GM12864 (cell line): Measurements from ENCODE around the gene DLGAP1.

ENCODE experiments used
- DNase-seq: peaks from one replicate; pipeline ENCODE4 v3.0.0-alpha.2; 2011; ENCODE audit warnings: low read depth
- H3K4me3 ChIP-seq: 2 replicates; pipeline ENCODE4 v1.5.1; 2011; ENCODE audit warnings: mild to moderate bottlenecking, low read depth, low read length, control low read depth
- TF ChIP-seq, protein P1 (sequence below): IDR thresholded peaks from 2 replicates; pipeline ENCODE4 v1.5.1; 2011; ENCODE audit warnings: low read depth, mild to moderate bottlenecking, moderate library complexity, low read length, control low read depth, inconsistent platforms; ENCODE audit errors: missing control alignments

The DLGAP1 gene

DNA sequence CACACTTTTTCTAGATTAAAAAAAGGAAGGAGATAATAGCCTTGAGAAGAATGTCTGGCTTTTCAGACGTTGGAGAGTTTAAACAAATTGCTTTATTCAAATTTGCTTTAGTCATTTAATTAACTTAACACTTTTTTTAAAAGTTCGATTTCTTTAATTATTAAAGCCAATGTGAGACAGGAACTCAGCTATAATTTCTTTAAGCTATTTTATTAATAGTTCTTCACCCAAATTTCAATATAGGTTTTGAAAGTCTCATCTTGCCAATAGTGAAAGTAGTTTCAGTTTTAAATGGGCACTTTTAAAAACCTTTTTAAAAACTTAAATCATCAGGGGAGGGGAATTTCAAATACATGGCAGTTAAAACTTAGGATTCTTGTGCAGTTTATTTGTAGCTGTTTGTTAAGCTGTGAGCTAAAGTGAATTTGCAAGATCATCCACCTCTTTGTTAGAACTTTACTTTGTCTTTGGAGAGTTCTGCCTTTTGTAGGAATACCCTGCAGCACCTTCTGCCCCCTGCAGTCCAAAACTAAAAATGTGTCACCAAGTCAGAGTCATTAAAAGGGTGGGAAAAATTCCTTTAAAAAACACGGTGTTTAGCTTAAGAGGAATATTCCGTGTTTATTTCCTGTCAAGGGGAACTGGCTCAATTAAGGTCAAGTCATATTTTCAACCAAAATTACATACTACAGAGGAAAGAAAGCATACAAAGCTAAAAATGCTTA, 1000.6 kb downstream of the DLGAP1 start:
- TF ChIP-seq, protein P1, sequence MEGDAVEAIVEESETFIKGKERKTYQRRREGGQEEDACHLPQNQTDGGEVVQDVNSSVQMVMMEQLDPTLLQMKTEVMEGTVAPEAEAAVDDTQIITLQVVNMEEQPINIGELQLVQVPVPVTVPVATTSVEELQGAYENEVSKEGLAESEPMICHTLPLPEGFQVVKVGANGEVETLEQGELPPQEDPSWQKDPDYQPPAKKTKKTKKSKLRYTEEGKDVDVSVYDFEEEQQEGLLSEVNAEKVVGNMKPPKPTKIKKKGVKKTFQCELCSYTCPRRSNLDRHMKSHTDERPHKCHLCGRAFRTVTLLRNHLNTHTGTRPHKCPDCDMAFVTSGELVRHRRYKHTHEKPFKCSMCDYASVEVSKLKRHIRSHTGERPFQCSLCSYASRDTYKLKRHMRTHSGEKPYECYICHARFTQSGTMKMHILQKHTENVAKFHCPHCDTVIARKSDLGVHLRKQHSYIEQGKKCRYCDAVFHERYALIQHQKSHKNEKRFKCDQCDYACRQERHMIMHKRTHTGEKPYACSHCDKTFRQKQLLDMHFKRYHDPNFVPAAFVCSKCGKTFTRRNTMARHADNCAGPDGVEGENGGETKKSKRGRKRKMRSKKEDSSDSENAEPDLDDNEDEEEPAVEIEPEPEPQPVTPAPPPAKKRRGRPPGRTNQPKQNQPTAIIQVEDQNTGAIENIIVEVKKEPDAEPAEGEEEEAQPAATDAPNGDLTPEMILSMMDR: peak; percentile 69
- DNase-seq: no peak
- H3K4me3 ChIP-seq: no peak overlapping the region

GRCh38 chr18:3453540-3454364, 1001.4 kb downstream of the DLGAP1 start:
- no peak overlapping the region for H3K4me3 ChIP-seq
- no peak for DNase-seq
- TF ChIP-seq, protein P1: no peak

DNA sequence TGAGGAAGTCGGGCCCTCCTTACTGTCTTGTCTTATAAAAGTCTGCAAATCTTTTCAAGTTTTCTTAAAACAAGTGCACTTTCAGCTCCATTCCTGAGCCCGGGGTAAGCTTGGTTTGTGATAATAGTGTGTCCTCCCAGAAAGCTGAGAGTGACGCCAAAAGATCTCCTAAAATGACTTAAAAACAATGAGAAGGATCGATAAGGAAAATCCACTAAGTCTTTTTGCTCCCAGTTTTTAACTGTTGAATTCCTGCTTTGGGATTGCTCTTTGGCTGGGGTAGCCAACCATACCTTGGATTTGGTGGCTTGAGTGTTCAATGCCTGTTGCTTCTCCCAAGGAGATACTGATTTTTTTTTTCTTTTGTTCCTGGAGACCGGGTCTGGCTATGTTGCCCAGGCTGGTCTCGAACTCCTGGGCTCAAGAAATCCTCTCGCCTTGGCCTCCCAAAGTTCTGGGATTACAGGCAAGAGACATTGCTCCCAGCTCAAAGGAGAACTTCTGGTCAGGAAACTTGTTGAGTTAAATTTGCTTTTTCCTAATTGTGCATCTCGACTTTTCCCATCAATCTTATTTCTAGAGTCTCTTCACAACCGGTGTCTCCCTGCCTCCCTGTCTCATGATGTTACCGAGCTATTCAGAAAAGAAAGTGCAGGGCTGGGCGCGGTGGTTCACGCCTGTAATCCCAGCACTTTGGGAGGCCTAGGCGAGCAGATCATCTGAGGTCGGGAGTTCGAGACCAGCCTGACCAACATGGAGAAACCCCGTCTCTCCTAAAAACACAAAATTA, 1002.2 kb downstream of the DLGAP1 start:
- DNase-seq: no peak
- H3K4me3 ChIP-seq: no peak overlapping the region
- TF ChIP-seq, protein P1: no peak

DNA sequence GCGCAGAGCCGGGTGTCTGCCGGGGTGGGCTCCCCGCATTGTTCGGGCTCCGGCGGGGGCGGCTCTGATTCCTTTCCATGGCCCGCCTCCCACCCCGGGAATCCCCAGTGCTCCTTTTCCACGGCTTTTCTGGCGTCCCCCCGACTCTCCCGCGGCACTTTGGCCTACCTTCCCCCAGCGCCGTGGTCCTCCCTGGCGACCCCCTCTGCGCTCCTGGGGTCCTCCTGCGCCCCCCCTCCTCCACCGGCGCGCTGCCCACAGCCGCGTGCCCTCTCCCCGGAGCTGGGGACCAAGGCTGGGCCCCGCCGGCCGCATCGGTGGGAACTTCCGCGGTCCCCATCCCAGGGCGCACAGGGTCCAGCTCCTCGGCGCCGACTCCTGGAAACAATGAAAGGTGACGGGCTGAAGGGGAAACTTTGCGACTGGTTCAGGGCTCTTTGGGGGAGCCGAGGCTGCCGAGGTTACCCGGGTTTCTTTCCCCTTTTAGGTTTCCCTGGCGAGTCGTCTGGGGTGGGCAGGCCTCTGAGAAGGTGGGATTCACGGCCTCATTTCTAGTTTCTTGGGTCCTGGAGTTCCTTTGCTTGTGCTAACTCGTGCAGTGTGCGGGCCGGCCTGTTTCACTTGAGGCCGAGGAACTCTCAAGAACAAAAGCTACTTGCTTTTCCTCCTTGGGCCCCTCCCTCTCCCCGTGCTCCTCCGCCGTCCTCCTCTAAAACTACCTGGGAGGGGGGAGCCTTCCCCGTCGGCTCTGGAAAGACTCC, 1002.9 kb downstream of the DLGAP1 start:
- no peak for DNase-seq
- TF ChIP-seq, protein P1: no peak
- H3K4me3 ChIP-seq: peak overlapping the region; percentile 60

GRCh38 chr18:3451183-3451988, 1003.7 kb downstream of the DLGAP1 start:
- TF ChIP-seq, protein P1: no peak
- peak overlapping the region; percentile 60 for H3K4me3 ChIP-seq
- DNase-seq: no peak
